ENCODE data around the gene PIGU. TPM values are rescaled to one million over a fixed set of nuclear protein-coding genes. Genes with fewer than 3 reads are reported as not detected.

The PIGU gene
- total and polyA plus RNA-seq, 2 of the 13 experiments (the other 11 are each of a cell fraction or from before 2014, with no cell fraction given), result 45.5 to 231 TPM

GRCh38 chr20:34558320-34559218, 118.3 kb downstream of the PIGU start, which contains the start of gene MAP1LC3A:
Gene MAP1LC3A (plus strand): TSS chr20:34558718. CDS start chr20:34558869, 151 bp downstream.
- POLR2A ChIA-PET, result no interaction called here
- no peak within 1 kb of the TSS for H3K9ac ChIP-seq (ENCODE audit: insufficient read depth, low read depth, low read length)
- ATAC-seq, result no peak
- H3K4me3 ChIP-seq (replicated peaks in 1 of 3; ENCODE audit: insufficient read depth in 1 of 3, low read depth in 2 of 3, low read length in 3 of 3), result no peak within 1 kb of the TSS
- no peaks in the 10 kb centered on the region for H3K27me3 ChIP-seq (ENCODE audit: control insufficient read depth in 1 of 2, insufficient read depth in 2 of 2, low read length in 2 of 2)
- WGBS (ENCODE audit: low lambda C conversion rate), result 98% methylated on average over 94 of the region's 103 CpGs
- H3K4me1 ChIP-seq (ENCODE audit: insufficient read depth, low read length), result peaks cover 6% of the 10 kb centered on the region
- no peaks in the 10 kb centered on the region for H4K20me1 ChIP-seq (ENCODE audit: insufficient read depth, low read length)
- FAIRE-seq, result no peak
- TF ChIP-seq HCFC1 (IDR thresholded peaks at IDR 0.05; ENCODE audit: low read depth, low read length) (no peak), HOXA3 (CRISPR knock-in tag; IDR thresholded peaks at IDR 0.05) (0 out of 2 replicates have a peak, but pooled peaks have one; percentile 34), IRF1 (CRISPR knock-in tag; IDR thresholded peaks at IDR 0.05; ENCODE audit: low read depth) (no peak), ZNF530 (CRISPR knock-in tag; IDR thresholded peaks at IDR 0.05; ENCODE audit: low read depth) (no peak), HOXA9 (CRISPR knock-in tag; IDR thresholded peaks at IDR 0.05; ENCODE audit: borderline replicate concordance) (no peak), KDM1A (CRISPR knock-in tag; IDR thresholded peaks at IDR 0.05) (no peak), TARDBP (CRISPR knock-in tag; IDR thresholded peaks at IDR 0.05) (no peak), TOPORS (CRISPR knock-in tag; IDR thresholded peaks at IDR 0.05) (no peak), ZMAT3 (CRISPR knock-in tag; conservative IDR thresholded peaks at IDR 0.05) (no peak), HMG20A (CRISPR knock-in tag; IDR thresholded peaks at IDR 0.05; ENCODE audit: borderline replicate concordance) (no peak), PRMT3 (CRISPR knock-in tag; IDR thresholded peaks at IDR 0.05; ENCODE audit: borderline replicate concordance, low read depth) (no peak), AGO2 (optimal IDR thresholded peaks at IDR 0.05; ENCODE audit: low read depth, low read length) (peak; percentile 33), CAMTA2 (CRISPR knock-in tag; IDR thresholded peaks at IDR 0.05; ENCODE audit: borderline replicate concordance) (no peak), AKAP8 (CRISPR knock-in tag; IDR thresholded peaks at IDR 0.05) (no peak), ZNF850 (CRISPR knock-in tag; conservative IDR thresholded peaks at IDR 0.05) (no peak), FOXP1 (IDR thresholded peaks at IDR 0.05) (no peak), FOXP1 (CRISPR knock-in tag; IDR thresholded peaks at IDR 0.05) (no peak), ZFP82 (CRISPR knock-in tag; IDR thresholded peaks at IDR 0.05; ENCODE audit: borderline replicate concordance) (no peak)
- TF ChIP-seq, protein P1, sequence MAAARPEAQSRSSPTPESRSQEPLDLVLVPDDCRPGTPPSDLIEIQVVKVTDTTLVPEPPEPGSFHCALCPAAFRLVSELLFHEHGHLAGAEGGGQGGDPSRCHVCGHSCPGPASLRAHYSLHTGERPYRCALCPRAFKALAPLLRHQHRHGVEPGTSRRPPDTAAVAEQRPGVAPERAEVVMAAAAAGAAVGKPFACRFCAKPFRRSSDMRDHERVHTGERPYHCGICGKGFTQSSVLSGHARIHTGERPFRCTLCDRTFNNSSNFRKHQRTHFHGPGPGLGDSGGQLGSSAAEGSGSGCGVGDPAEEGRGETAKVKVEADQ (CRISPR knock-in tag; IDR thresholded peaks at IDR 0.05; ENCODE audit: borderline replicate concordance), result no peak
- no peak for DNase-seq (ENCODE audit: low spot score)
- intact Hi-C loops (cut with micrococcal nuclease; ENCODE audit: unreplicated experiment), result no loop called here
- H2AFZ ChIP-seq (ENCODE audit: low read length), result no peak within 1 kb of the TSS
- no peak within 1 kb of the TSS for H3K27ac ChIP-seq (ENCODE audit: extremely low read length, insufficient read depth, low read length)
- CTCF ChIA-PET (ENCODE audit: low intra/inter-chr PET ratio, low total read pairs), result no interaction called here
- H3K9me3 ChIP-seq (ENCODE audit: low read length), result no peaks in the 10 kb centered on the region
- no peaks in the 10 kb centered on the region for H3K79me2 ChIP-seq (ENCODE audit: insufficient read depth, low read length)
- no peak within 1 kb of the TSS for H3K4me2 ChIP-seq (ENCODE audit: low read depth, low read length)
- H3K36me3 ChIP-seq (replicated peaks in 1 of 2; ENCODE audit: control insufficient read depth in 1 of 2, insufficient read depth in 2 of 2, low read length in 2 of 2), result peaks cover 15 to 18% of the 10 kb centered on the region in 2 experiments; a peak in 4 of 5 replicates
- in situ Hi-C loops (cut with HindIII; ENCODE audit: extremely low pct_ligation_motif_present, low pct_unique_long_range_greater_than_20kb), result no loop called here
- BruUV-seq (replicated peaks), result no TSS peak
